Effector memory CD8-positive, alpha-beta T cell (primary cell): ENCODE data around the gene NADSYN1.

ENCODE experiments used
- ATAC-seq: fragments of 150-1000 bp; cut with Tn5 transposase; replicated peaks from 2 replicates; pipeline ENCODE4 v1.10.0; 2021; ENCODE audit warnings: mild to moderate bottlenecking, moderate library complexity
- DNase-seq, 3 experiments: peaks; one replicate each; pipeline ENCODE4 v3.0.0; 2021
- H3K27ac Mint-ChIP-seq, 2 donors: one replicate each; pipeline ENCODE4 v1.8.0; 2022; ENCODE audit warnings: mild to moderate bottlenecking in 2 of 2, mixed read lengths in 2 of 2, moderate library complexity in 2 of 2
- H3K27me3 Mint-ChIP-seq, 2 donors: one replicate each; pipeline ENCODE4 v1.8.0; 2022; ENCODE audit warnings: mixed read lengths in 2 of 2
- H3K36me3 Mint-ChIP-seq: one replicate; pipeline ENCODE4 v1.8.0; 2022; ENCODE audit warnings: mild to moderate bottlenecking, moderate library complexity, mixed read lengths; ENCODE audit not compliant: insufficient read depth
- H3K4me1 Mint-ChIP-seq, 2 donors: one replicate each; pipeline ENCODE4 v1.8.0; 2022; ENCODE audit warnings: low read depth in 2 of 2, mixed read lengths in 2 of 2
- H3K4me3 Mint-ChIP-seq, 2 donors: one replicate each; pipeline ENCODE4 v1.8.0; 2022; ENCODE audit warnings: mild to moderate bottlenecking in 2 of 2, mixed read lengths in 2 of 2, moderate library complexity in 2 of 2
- H3K9me3 Mint-ChIP-seq, 2 donors: one replicate each; pipeline ENCODE4 v1.8.0; 2022; ENCODE audit warnings: mixed read lengths in 2 of 2

NADSYN1 gene

GRCh38 chr11:71425409-71425808 lies 27.6 kb upstream of the NADSYN1 start:
- Mint-ChIP-seq H3K9me3 (no peaks in the 10 kb centered on the region), H3K4me3 (no peak overlapping the region), H3K27ac (no peak overlapping the region), H3K4me1 (no peaks in the 10 kb centered on the region), H3K27me3 (peaks cover 5 to 7% of the 10 kb centered on the region in 2 donors), H3K36me3 (no peaks in the 10 kb centered on the region)
- ATAC-seq: no peak
- no peak for DNase-seq

- DNase-seq (no peak), ATAC-seq (no peak)
- no peaks in the 10 kb centered on the region for H3K36me3 Mint-ChIP-seq
- no peak overlapping the region for H3K4me3 Mint-ChIP-seq
- H3K9me3 Mint-ChIP-seq: no peaks in the 10 kb centered on the region
- peaks cover under 1 to 7% of the 10 kb centered on the region in 2 donors for H3K27me3 Mint-ChIP-seq
- no peaks in the 10 kb centered on the region for H3K4me1 Mint-ChIP-seq
- peak overlapping the region in 1 of 2 donors; percentile 45 for H3K27ac Mint-ChIP-seq
Measured at GRCh38 chr11:71425860-71426259, 27.1 kb upstream of the NADSYN1 start.

- H3K27me3 Mint-ChIP-seq: peaks cover 0 to 7% of the 10 kb centered on the region in 2 donors
- no peak for ATAC-seq
- H3K9me3 Mint-ChIP-seq: no peaks in the 10 kb centered on the region
- H3K27ac Mint-ChIP-seq: peak overlapping the region in 1 of 2 donors; percentile 45
- no peak overlapping the region for H3K4me3 Mint-ChIP-seq
- no peaks in the 10 kb centered on the region for H3K4me1 Mint-ChIP-seq
- DNase-seq: no peak
- H3K36me3 Mint-ChIP-seq: no peaks in the 10 kb centered on the region
Measured at GRCh38 chr11:71426413-71426812, 26.6 kb upstream of the NADSYN1 start.

GRCh38 chr11:71428861-71429435 lies 24.1 kb upstream of the NADSYN1 start:
- ATAC-seq (no peak), DNase-seq (no peak)
- H3K27ac Mint-ChIP-seq: no peak overlapping the region
- no peaks in the 10 kb centered on the region for H3K9me3 Mint-ChIP-seq
- no peaks in the 10 kb centered on the region for H3K36me3 Mint-ChIP-seq
- H3K4me3 Mint-ChIP-seq: no peak overlapping the region
- no peaks in the 10 kb centered on the region for H3K4me1 Mint-ChIP-seq
- peaks cover 0 to 7% of the 10 kb centered on the region in 2 donors for H3K27me3 Mint-ChIP-seq

GRCh38 chr11:71429701-71430100 lies 23.3 kb upstream of the NADSYN1 start:
- H3K4me3 Mint-ChIP-seq: no peak overlapping the region
- no peaks in the 10 kb centered on the region for H3K36me3 Mint-ChIP-seq
- no peak overlapping the region for H3K27ac Mint-ChIP-seq
- H3K4me1 Mint-ChIP-seq: no peaks in the 10 kb centered on the region
- peaks cover 0 to 7% of the 10 kb centered on the region in 2 donors for H3K27me3 Mint-ChIP-seq
- no peak for DNase-seq
- no peaks in the 10 kb centered on the region for H3K9me3 Mint-ChIP-seq
- ATAC-seq: no peak

- H3K27ac Mint-ChIP-seq: peak overlapping the region in 1 of 2 donors; percentile 26
- H3K4me1 Mint-ChIP-seq: no peaks in the 10 kb centered on the region
- no peak for ATAC-seq
- H3K27me3 Mint-ChIP-seq: peaks cover 0 to 7% of the 10 kb centered on the region in 2 donors
- no peak for DNase-seq
- H3K36me3 Mint-ChIP-seq: no peaks in the 10 kb centered on the region
- H3K9me3 Mint-ChIP-seq: no peaks in the 10 kb centered on the region
- H3K4me3 Mint-ChIP-seq: no peak overlapping the region
Measured at GRCh38 chr11:71430166-71430565, 22.8 kb upstream of the NADSYN1 start.

GRCh38 chr11:71431271-71431670 lies 21.7 kb upstream of the NADSYN1 start:
- H3K9me3 Mint-ChIP-seq: no peaks in the 10 kb centered on the region

GRCh38 chr11:71432761-71433647 lies 20.0 kb upstream of the NADSYN1 start:
- Mint-ChIP-seq H3K27ac (no peak overlapping the region), H3K4me1 (no peaks in the 10 kb centered on the region)
- ATAC-seq: no peak

More at GRCh38 chr11:71431271-71431670, 21.7 kb upstream of the NADSYN1 start:
- H3K27me3 Mint-ChIP-seq: peaks cover 0 to 7% of the 10 kb centered on the region in 2 donors
- peaks cover 4% of the 10 kb centered on the region for H3K36me3 Mint-ChIP-seq
- DNase-seq: no peak
- no peaks in the 10 kb centered on the region for H3K4me1 Mint-ChIP-seq
- no peak overlapping the region for H3K4me3 Mint-ChIP-seq
- peak overlapping the region in 1 of 2 donors; percentile 55 for H3K27ac Mint-ChIP-seq
- no peak for ATAC-seq

GRCh38 chr11:71433648-71434450 lies 19.2 kb upstream of the NADSYN1 start:
- Mint-ChIP-seq H3K9me3 (no peaks in the 10 kb centered on the region), H3K27ac (no peak overlapping the region), H3K4me3 (no peak overlapping the region), H3K36me3 (peaks cover 7% of the 10 kb centered on the region), H3K4me1 (no peaks in the 10 kb centered on the region), H3K27me3 (peaks cover 0 to 6% of the 10 kb centered on the region in 2 donors)
- no peak for DNase-seq
- no peak for ATAC-seq

More at GRCh38 chr11:71432761-71433647, 20.0 kb upstream of the NADSYN1 start:
- Mint-ChIP-seq H3K27me3 (peaks cover 0 to 7% of the 10 kb centered on the region in 2 donors), H3K36me3 (peaks cover 7% of the 10 kb centered on the region), H3K4me3 (no peak overlapping the region), H3K9me3 (no peaks in the 10 kb centered on the region)
- DNase-seq: no peak

GRCh38 chr11:71434576-71435130 lies 18.4 kb upstream of the NADSYN1 start:
- H3K4me1 Mint-ChIP-seq: no peaks in the 10 kb centered on the region
- no peak overlapping the region for H3K4me3 Mint-ChIP-seq
- peaks cover 7% of the 10 kb centered on the region for H3K36me3 Mint-ChIP-seq
- no peaks in the 10 kb centered on the region for H3K9me3 Mint-ChIP-seq
- H3K27ac Mint-ChIP-seq: no peak overlapping the region
- H3K27me3 Mint-ChIP-seq: no peaks in the 10 kb centered on the region
- DNase-seq: no peak
- no peak for ATAC-seq

GRCh38 chr11:71435278-71435951 lies 17.6 kb upstream of the NADSYN1 start:
- no peak overlapping the region for H3K4me3 Mint-ChIP-seq
- no peak for ATAC-seq
- H3K27me3 Mint-ChIP-seq: no peaks in the 10 kb centered on the region
- DNase-seq: no peak
- peaks cover 9% of the 10 kb centered on the region for H3K36me3 Mint-ChIP-seq
- H3K27ac Mint-ChIP-seq: no peak overlapping the region
- H3K4me1 Mint-ChIP-seq: no peaks in the 10 kb centered on the region
- H3K9me3 Mint-ChIP-seq: no peaks in the 10 kb centered on the region

GRCh38 chr11:71436861-71437260 lies 16.1 kb upstream of the NADSYN1 start:
- ATAC-seq (no peak), DNase-seq (no peak)
- H3K4me1 Mint-ChIP-seq: no peaks in the 10 kb centered on the region
- peaks cover 10% of the 10 kb centered on the region for H3K36me3 Mint-ChIP-seq
- H3K27ac Mint-ChIP-seq: no peak overlapping the region
- no peak overlapping the region for H3K4me3 Mint-ChIP-seq
- no peaks in the 10 kb centered on the region for H3K9me3 Mint-ChIP-seq
- H3K27me3 Mint-ChIP-seq: no peaks in the 10 kb centered on the region

- ATAC-seq: no peak
- Mint-ChIP-seq H3K27me3 (no peaks in the 10 kb centered on the region), H3K27ac (no peak overlapping the region), H3K4me1 (no peaks in the 10 kb centered on the region), H3K4me3 (no peak overlapping the region), H3K36me3 (peaks cover 10% of the 10 kb centered on the region), H3K9me3 (no peaks in the 10 kb centered on the region)
- no peak for DNase-seq
Measured at GRCh38 chr11:71437399-71437798, 15.6 kb upstream of the NADSYN1 start.
